Vagina (tissue), 2 donors: ENCODE data around the gene FKBP3.
"Not testable (repeated sequence)": the region's sequence is repeated elsewhere in the genome, so short reads cannot be mapped to it uniquely, and the experiment has no call there.

Experiments
- POLR2A ChIP-seq, 2 donors: fragments of 450-650 bp; IDR thresholded peaks; one replicate each; pipeline ENCODE4 v1.6.1; 2017; ENCODE audit warnings: antibody characterized with exemption in 2 of 2, mild to moderate bottlenecking in 2 of 2, moderate library complexity in 2 of 2
- TF ChIP-seq, protein P1 (sequence below), 3 experiments: fragments of 450-650 bp in 2 of 3; fragments of 200-600 bp in 1 of 3; sonication (generic) in 1 of 3; IDR thresholded peaks; one replicate each; pipeline ENCODE4 v1.5.1; 2017 to 2019; ENCODE audit warnings: antibody characterized with exemption in 3 of 3, mild to moderate bottlenecking in 2 of 3, moderate library complexity in 2 of 3

GRCh38 chr14:45142083-45142482, 7.8 kb upstream of the FKBP3 start:
- TF ChIP-seq, protein P1, sequence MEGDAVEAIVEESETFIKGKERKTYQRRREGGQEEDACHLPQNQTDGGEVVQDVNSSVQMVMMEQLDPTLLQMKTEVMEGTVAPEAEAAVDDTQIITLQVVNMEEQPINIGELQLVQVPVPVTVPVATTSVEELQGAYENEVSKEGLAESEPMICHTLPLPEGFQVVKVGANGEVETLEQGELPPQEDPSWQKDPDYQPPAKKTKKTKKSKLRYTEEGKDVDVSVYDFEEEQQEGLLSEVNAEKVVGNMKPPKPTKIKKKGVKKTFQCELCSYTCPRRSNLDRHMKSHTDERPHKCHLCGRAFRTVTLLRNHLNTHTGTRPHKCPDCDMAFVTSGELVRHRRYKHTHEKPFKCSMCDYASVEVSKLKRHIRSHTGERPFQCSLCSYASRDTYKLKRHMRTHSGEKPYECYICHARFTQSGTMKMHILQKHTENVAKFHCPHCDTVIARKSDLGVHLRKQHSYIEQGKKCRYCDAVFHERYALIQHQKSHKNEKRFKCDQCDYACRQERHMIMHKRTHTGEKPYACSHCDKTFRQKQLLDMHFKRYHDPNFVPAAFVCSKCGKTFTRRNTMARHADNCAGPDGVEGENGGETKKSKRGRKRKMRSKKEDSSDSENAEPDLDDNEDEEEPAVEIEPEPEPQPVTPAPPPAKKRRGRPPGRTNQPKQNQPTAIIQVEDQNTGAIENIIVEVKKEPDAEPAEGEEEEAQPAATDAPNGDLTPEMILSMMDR (IDR thresholded peaks at IDR 0.05) = not testable (repeated sequence)
- TF ChIP-seq POLR2A (IDR thresholded peaks at IDR 0.05) = not testable (repeated sequence)
